CD4-positive, alpha-beta T cell treated with Interleukin-17A for 1 hour (primary cell): ENCODE results near the gene STXBP1.
A peak's percentile ranks its signal among the peaks of the same experiment; 100 is the strongest.

Experiments
- DNase-seq: peaks from one replicate; pipeline ENCODE4 v3.0.0-alpha.2; 2020

STXBP1 gene

GRCh38 chr9:127716412-127716811 is 104.3 kb downstream of the STXBP1 start:
- DNase-seq: no peak

- DNase-seq: no peak
These were observed 105.7 kb downstream of the STXBP1 start for GRCh38 chr9:127717766-127718165.

- DNase-seq: peak; percentile 50
These were observed 108.2 kb downstream of the STXBP1 start for GRCh38 chr9:127720031-127720864.

GRCh38 chr9:127720865-127721227 is 108.8 kb downstream of the STXBP1 start:
- DNase-seq: no peak

- DNase-seq: peak; percentile 45
These were observed 109.3 kb downstream of the STXBP1 start for GRCh38 chr9:127721391-127721821.

GRCh38 chr9:127722055-127722745 is 110.1 kb downstream of the STXBP1 start:
- DNase-seq: no peak

- DNase-seq: no peak
These were observed 110.9 kb downstream of the STXBP1 start for GRCh38 chr9:127723013-127723412.

- no peak for DNase-seq
These were observed 111.4 kb downstream of the STXBP1 start for GRCh38 chr9:127723444-127723843.

GRCh38 chr9:127724012-127724411 is 111.9 kb downstream of the STXBP1 start:
- DNase-seq: no peak

- DNase-seq: no peak
These were observed 114.8 kb downstream of the STXBP1 start for GRCh38 chr9:127726871-127727270.

- no peak for DNase-seq
These were observed 116.7 kb downstream of the STXBP1 start for GRCh38 chr9:127728808-127729207.

GRCh38 chr9:127729522-127730256 is 117.6 kb downstream of the STXBP1 start:
- DNase-seq: no peak

GRCh38 chr9:127730262-127730661 is 118.2 kb downstream of the STXBP1 start:
- DNase-seq: no peak

- no peak for DNase-seq
These were observed 118.8 kb downstream of the STXBP1 start for GRCh38 chr9:127730799-127731410.

GRCh38 chr9:127731938-127732337 is 119.9 kb downstream of the STXBP1 start:
- DNase-seq: no peak

GRCh38 chr9:127732444-127732843 is 120.4 kb downstream of the STXBP1 start:
- DNase-seq: no peak

GRCh38 chr9:127733614-127734013 is 121.5 kb downstream of the STXBP1 start:
- no peak for DNase-seq

- DNase-seq: no peak
These were observed 122.2 kb downstream of the STXBP1 start for GRCh38 chr9:127734247-127734746.

- peak; percentile 99 for DNase-seq
These were observed 122.9 kb downstream of the STXBP1 start, which contains the start of gene TOR2A for GRCh38 chr9:127734747-127735529. TSS of gene TOR2A (minus strand) at chr9:127735294. CDS start at chr9:127735270, 24 bp downstream.

GRCh38 chr9:127735530-127736185 is 123.6 kb downstream of the STXBP1 start:
- DNase-seq: no peak

- no peak for DNase-seq
These were observed 126.6 kb downstream of the STXBP1 start for GRCh38 chr9:127738666-127739065.
